Ramos (cell line): Measurements from ENCODE around the gene ACER3.
"Not testable (repeated sequence)": the region's sequence is repeated elsewhere in the genome, so short reads cannot be mapped to it uniquely, and the experiment has no call there.

Source experiments
- in situ Hi-C: fragments of 300-500 bp; cut with MboI; formaldehyde crosslinking; loops from one replicate; pipeline ENCODE4 v1.14.3; 2022; ENCODE audit warnings: low sequenced_read_pairs; ENCODE audit not compliant: unreplicated experiment

Gene ACER3

GRCh38 chr11:76860539-76861475, at the start of gene ACER3:
TSS of gene ACER3 (plus strand) at chr11:76860918. CDS start at chr11:76860977, 59 bp downstream.
- in situ Hi-C loops = no loop called here

- in situ Hi-C loops = no loop called here
Observed at GRCh38 chr11:76811259-76811658, 49.5 kb upstream of the ACER3 start.

GRCh38 chr11:76814414-76814813, 46.3 kb upstream of the ACER3 start:
- in situ Hi-C loops = no loop called here

- in situ Hi-C loops = not testable (repeated sequence)
Observed at GRCh38 chr11:76815678-76816077, 45.0 kb upstream of the ACER3 start.

GRCh38 chr11:76820184-76820566, 40.5 kb upstream of the ACER3 start:
- in situ Hi-C loops = no loop called here

- in situ Hi-C loops = not testable (repeated sequence)
Observed at GRCh38 chr11:76821396-76821795, 39.3 kb upstream of the ACER3 start.

- in situ Hi-C loops = no loop called here
Observed at GRCh38 chr11:76822406-76822805, 38.3 kb upstream of the ACER3 start.

- in situ Hi-C loops = no loop called here
Observed at GRCh38 chr11:76823481-76824028, 37.2 kb upstream of the ACER3 start.

GRCh38 chr11:76824083-76824939, 36.4 kb upstream of the ACER3 start:
- in situ Hi-C loops = no loop called here

GRCh38 chr11:76824980-76825725, 35.6 kb upstream of the ACER3 start:
- in situ Hi-C loops = no loop called here

GRCh38 chr11:76825726-76826396, 34.9 kb upstream of the ACER3 start:
- in situ Hi-C loops = no loop called here

GRCh38 chr11:76826508-76826907, 34.2 kb upstream of the ACER3 start:
- in situ Hi-C loops = not testable (repeated sequence)

- in situ Hi-C loops = not testable (repeated sequence)
Observed at GRCh38 chr11:76827005-76827404, 33.7 kb upstream of the ACER3 start.

GRCh38 chr11:76830639-76831327, 29.9 kb upstream of the ACER3 start:
- in situ Hi-C loops = no loop called here

- in situ Hi-C loops = no loop called here
Observed at GRCh38 chr11:76831686-76832310, 28.9 kb upstream of the ACER3 start.

- in situ Hi-C loops = no loop called here
Observed at GRCh38 chr11:76832361-76832760, 28.4 kb upstream of the ACER3 start.

GRCh38 chr11:76834151-76834550, 26.6 kb upstream of the ACER3 start:
- in situ Hi-C loops = no loop called here

- in situ Hi-C loops = no loop called here
Observed at GRCh38 chr11:76835036-76835435, 25.7 kb upstream of the ACER3 start.
